ENCODE data around the gene RUNX2.

- TF ChIP-seq CTCF (optimal IDR thresholded peaks at IDR 0.05 in 1 of 3, IDR thresholded peaks at IDR 0.05 in 1 of 3, conservative IDR thresholded peaks at IDR 0.05 in 1 of 3; ENCODE audit: extremely low read depth in 1 of 3, insufficient read depth in 2 of 3, low read length in 3 of 3): no peak
- TF ChIP-seq EZH2 (IDR thresholded peaks at IDR 0.05; ENCODE audit: low read length): no peak
Measured at GRCh38 chr6:45538641-45539547, 210.8 kb downstream of the RUNX2 start.
